Heart left ventricle (tissue), 16 donors: ENCODE measurements around the gene C2orf76. TPM values are rescaled to one million over a fixed set of nuclear protein-coding genes. Genes with fewer than 3 reads are reported as not detected.

Source experiments
- ATAC-seq, 4 donors: fragments of 200-7000 bp; cut with Tn5 transposase; one replicate each; pipeline ENCODE4 v1.9.1; 2020 to 2022; ENCODE audit warnings: moderate library complexity in 4 of 4, mild to moderate bottlenecking in 3 of 4, moderate number of reproducible peaks in 1 of 4
- DNase-seq, 5 donors: peaks; one replicate each; pipeline ENCODE4 v3.0.0-alpha.2; 2020
- H3K27ac ChIP-seq, 12 donors: fragments of 200-600 bp; sonication (generic) in 4 of 12; one replicate each; pipeline versions ENCODE4 v1.5.0 to v1.8.0; 2016 to 2022; ENCODE audit warnings: mild to moderate bottlenecking in 2 of 12
- H3K27me3 ChIP-seq, 9 donors: fragments of 200-600 bp; sonication (generic) in 2 of 9; one replicate each; pipeline versions ENCODE4 v1.5.1 to v1.8.0; 2016 to 2022; ENCODE audit warnings: mild to moderate bottlenecking in 3 of 9
- H3K36me3 ChIP-seq, 9 donors: fragments of 200-600 bp; sonication (generic) in 2 of 9; one replicate each; pipeline versions ENCODE4 v1.5.0 to v1.8.0; 2018 to 2022; ENCODE audit warnings: mild to moderate bottlenecking in 2 of 9
- H3K4me1 ChIP-seq, 12 donors: fragments of 200-600 bp; sonication (generic) in 4 of 12; one replicate each; pipeline versions ENCODE4 v1.5.0 to v1.8.0; 2016 to 2022; ENCODE audit warnings: mild to moderate bottlenecking in 3 of 12
- H3K4me3 ChIP-seq, 12 donors: fragments of 200-600 bp; sonication (generic) in 4 of 12; one replicate each; pipeline versions ENCODE4 v1.5.0 to v1.8.0; 2017 to 2022; ENCODE audit warnings: mild to moderate bottlenecking in 9 of 12, moderate library complexity in 4 of 12
- H3K9me3 ChIP-seq, 12 donors: fragments of 200-600 bp; sonication (generic) in 4 of 12; one replicate each; pipeline versions ENCODE4 v1.5.0 to v1.8.0; 2016 to 2022; ENCODE audit warnings: mild to moderate bottlenecking in 1 of 12
- POLR2A ChIP-seq, 2 donors: fragments of 450-650 bp; IDR thresholded peaks; one replicate each; pipeline ENCODE4 v1.6.1; 2017; ENCODE audit warnings: antibody characterized with exemption in 2 of 2, mild to moderate bottlenecking in 2 of 2, moderate library complexity in 2 of 2
- WGBS, 4 donors: extraction: QIAGEN DNeasy Blood & Tissue Kit in 2 of 4; methylation state at CpG; one replicate each; pipeline versions ENCODE4 v1.1.5 to v1.1.7; 2013 to 2018; 5-methylcytosine and 5-hydroxymethylcytosine counted together
- intact Hi-C, 10 donors: fragments of 100-400 bp; cut with DNase I; formaldehyde crosslinking; loops; one replicate each; pipeline versions ENCODE4 v1.11.1 to v1.14.2; 2022
- polyA plus RNA-seq, 2 donors: library from polyadenylated mRNA; stranded (reverse); fragments of 200-250 nt; gene quantifications; one replicate each; pipeline ENCODE4 v1.2.3, GENCODE V29; 2013
- total RNA-seq, 9 donors: library from RNA; depleted of rRNA in 2 of 9; stranded (reverse); fragments of >200 nt in 2 of 9; fragmentation: NEBNext Ultra II Directional in 3 of 9; extraction: Animal tissue kit (Norgen Biotek cat#: 25700) in 3 of 9; gene quantifications; one replicate each; pipeline versions ENCODE4 v1.1.0 to v1.2.4, GENCODE V29; 2016 to 2023
- TF ChIP-seq, protein P1 (sequence below), 12 donors: fragments of 200-600 bp; sonication (generic) in 4 of 12; IDR thresholded peaks; one replicate each; pipeline versions ENCODE4 v1.5.0 to v1.8.0; 2018 to 2022; ENCODE audit warnings: antibody characterized with exemption in 12 of 12, mild to moderate bottlenecking in 5 of 12
- donor health status: ischemic (EF 13 %, LVEDD 7.1; RV severe dilation, severe dysfunction).
- donor health status: healthy with polysubstance abuse.
- donor health status: DM: no; HTN: yes; CAD: no.
- donor health status: DM: no; HTN: no; CAD: no.
- donor health status: ischemic (EF 25% LVEDD 6.9; RV normal size, moderate dysfunction).
- donor health status: ischemic (EF 25% LVEDD 5.7; RV mildly dilated, moderate dysfunction).
- donor health status: healthy.
- donor health status: DM: yes; HTN: yes; CAD: no.
- donor health status: ischemic (EF 35%, LVEDD 5.7; RV mildly dilated, moderate dysfunction).
- donor health status: nonischemic (EF 11% LVEDD 7.7; RV severe dilation, severe dysfunction).
- donor health status: DM: yes; HTN: yes; CAD: no.
- donor health status: PGD.
- donor health status: ischemic (EF 29% LVEDD 5.4; RV normal size, mild dysfunction).
- donor health status: nonischemic (EF 23%, LVEDD 6.1; RV moderate dilation, normal function).

Gene C2orf76
- total and polyA plus RNA-seq, 11 donors: 1.7 to 13.8 (median 9.0) TPM

DNA sequence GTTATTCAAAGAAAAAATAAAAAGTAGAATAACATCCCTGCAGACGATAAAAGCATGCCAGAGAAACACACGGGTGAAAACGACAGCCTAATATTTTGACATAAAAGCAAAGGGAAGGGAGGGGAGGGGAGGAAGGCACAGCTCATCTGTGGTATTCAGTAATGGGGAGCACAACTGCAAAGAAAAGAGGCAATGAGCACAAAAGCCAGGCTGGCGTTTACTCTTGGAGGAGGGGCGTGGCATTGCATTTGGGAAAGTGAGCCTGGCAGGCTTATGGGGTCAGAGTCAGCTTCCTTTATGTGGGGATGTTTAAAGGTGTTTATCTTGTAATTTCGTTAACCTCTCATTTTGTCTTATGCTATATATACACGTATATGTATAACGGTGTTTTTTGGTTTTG, 89.8 kb downstream of the C2orf76 start:
- intact Hi-C loops: loop anchor here in 1 of 10 donors (1.0 kb wide), 1 partner anchor 23 kb away; no protein-coding TSS in a partner anchor

DNA sequence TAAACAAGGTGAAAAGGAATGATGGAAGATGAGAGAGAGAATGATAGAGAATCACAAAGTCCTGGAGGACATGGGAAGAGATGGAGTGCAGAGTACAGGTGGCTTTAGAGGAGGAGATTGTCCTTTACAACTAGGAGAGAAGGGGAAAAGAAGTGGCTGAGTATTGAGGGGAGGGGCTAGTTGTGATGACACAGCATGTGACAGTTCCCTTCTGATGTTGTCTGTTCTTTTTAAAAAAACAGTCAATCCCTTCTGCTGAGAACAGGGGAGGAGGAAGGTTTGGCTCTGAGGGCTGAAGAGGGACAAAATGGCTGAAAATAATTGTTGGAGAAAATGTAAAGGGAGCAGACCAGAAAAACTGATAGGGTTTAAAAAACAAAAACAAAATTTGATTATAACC, 99.0 kb downstream of the C2orf76 start:
- Histone ChIP-seq H3K4me1 (peaks cover 0 to 17% (median 0%) of the 10 kb centered on the region in 12 donors), H3K9me3 (peaks cover 0 to 16% (median 0%) of the 10 kb centered on the region in 12 donors), H3K27me3 (no peaks in the 10 kb centered on the region), H3K4me3 (no peak overlapping the region), H3K27ac (no peak overlapping the region), H3K36me3 (peaks cover 0 to 5% (median 0%) of the 10 kb centered on the region in 9 donors)
- DNase-seq (no peak), ATAC-seq (no peak)
- TF ChIP-seq, protein P1, sequence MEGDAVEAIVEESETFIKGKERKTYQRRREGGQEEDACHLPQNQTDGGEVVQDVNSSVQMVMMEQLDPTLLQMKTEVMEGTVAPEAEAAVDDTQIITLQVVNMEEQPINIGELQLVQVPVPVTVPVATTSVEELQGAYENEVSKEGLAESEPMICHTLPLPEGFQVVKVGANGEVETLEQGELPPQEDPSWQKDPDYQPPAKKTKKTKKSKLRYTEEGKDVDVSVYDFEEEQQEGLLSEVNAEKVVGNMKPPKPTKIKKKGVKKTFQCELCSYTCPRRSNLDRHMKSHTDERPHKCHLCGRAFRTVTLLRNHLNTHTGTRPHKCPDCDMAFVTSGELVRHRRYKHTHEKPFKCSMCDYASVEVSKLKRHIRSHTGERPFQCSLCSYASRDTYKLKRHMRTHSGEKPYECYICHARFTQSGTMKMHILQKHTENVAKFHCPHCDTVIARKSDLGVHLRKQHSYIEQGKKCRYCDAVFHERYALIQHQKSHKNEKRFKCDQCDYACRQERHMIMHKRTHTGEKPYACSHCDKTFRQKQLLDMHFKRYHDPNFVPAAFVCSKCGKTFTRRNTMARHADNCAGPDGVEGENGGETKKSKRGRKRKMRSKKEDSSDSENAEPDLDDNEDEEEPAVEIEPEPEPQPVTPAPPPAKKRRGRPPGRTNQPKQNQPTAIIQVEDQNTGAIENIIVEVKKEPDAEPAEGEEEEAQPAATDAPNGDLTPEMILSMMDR (IDR thresholded peaks at IDR 0.05): no peak
- no peak for TF ChIP-seq POLR2A (IDR thresholded peaks at IDR 0.05)
- intact Hi-C loops: loop anchor here in 5 of 10 donors (5.0 to 10.0 kb wide), 3 partner anchors 45 to 255 kb away; partner anchors contain the start of gene STEAP3 (in 1 of the 5)

More for the DNA sequence above, 89.8 kb downstream of the C2orf76 start:
- no peak for DNase-seq
- Histone ChIP-seq H3K27ac (no peak overlapping the region), H3K36me3 (no peaks in the 10 kb centered on the region), H3K4me1 (peaks cover 0 to 4% (median 0%) of the 10 kb centered on the region in 12 donors), H3K4me3 (no peak overlapping the region), H3K27me3 (no peaks in the 10 kb centered on the region), H3K9me3 (no peaks in the 10 kb centered on the region)
- no peak for ATAC-seq
- TF ChIP-seq POLR2A (IDR thresholded peaks at IDR 0.05): no peak
- WGBS, 4 donors: 74 to 84% (median 78%) methylated on average over 8 of the region's 8 CpGs

DNA sequence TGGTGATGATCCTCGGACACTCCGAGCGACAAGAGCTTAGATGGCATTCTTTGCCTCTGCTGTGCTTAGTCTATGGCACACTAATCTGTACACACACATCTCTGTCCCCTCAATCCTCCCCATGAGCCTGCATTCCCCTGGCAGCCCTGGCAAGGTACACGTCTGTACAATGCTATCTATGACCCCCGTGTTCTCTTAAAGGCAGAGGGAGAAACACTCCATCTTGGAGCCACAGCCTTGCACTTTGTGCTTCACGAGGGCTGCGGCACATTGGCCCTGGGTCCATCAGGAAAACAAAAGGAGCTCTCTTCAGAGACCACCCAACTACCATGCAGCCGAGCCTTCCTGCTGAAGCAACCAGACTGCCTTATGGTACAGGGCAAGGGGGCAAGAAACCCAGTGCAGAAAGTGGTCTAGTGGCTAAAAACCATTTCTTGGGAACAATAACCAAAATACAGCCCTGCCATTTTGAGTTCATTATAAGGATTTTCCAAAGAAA, 100.5 kb downstream of the C2orf76 start:
- Histone ChIP-seq H3K36me3 (peaks cover 0 to 5% (median 0%) of the 10 kb centered on the region in 9 donors), H3K9me3 (peaks cover 0 to 16% (median 0%) of the 10 kb centered on the region in 12 donors), H3K4me1 (peaks cover 0 to 17% (median 0%) of the 10 kb centered on the region in 12 donors), H3K4me3 (no peak overlapping the region), H3K27me3 (no peaks in the 10 kb centered on the region), H3K27ac (no peak overlapping the region)
- DNase-seq (no peak), ATAC-seq (no peak)
- TF ChIP-seq, protein P1 (IDR thresholded peaks at IDR 0.05): no peak
- no peak for TF ChIP-seq POLR2A (IDR thresholded peaks at IDR 0.05)
- intact Hi-C loops: loop anchor here in 5 of 10 donors (5.0 to 10.0 kb wide), 3 partner anchors 44 to 254 kb away; partner anchors contain the start of gene STEAP3 (in 1 of the 5)
- WGBS, 4 donors: 92 to 97% (median 95%) methylated on average over 8 of the region's 8 CpGs

DNA sequence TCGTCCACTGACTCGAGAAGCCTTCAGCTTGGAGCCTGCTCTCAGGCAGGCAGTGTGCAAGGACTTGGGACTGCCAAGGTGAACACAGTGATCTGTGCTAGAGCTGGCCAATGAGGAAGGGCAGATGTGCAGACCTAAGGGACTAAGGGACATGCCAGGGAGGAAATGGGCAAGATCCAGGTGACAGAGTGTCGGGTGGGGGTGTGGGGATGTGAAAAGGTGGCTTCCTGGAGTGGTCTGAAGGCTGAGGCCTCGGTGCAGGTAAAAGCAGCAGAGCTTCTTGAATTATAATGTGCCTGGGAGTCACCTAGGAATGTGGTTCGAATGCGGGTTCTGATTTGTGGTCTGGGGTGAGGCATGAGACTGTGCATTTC, 101.0 kb downstream of the C2orf76 start:
- TF ChIP-seq POLR2A (IDR thresholded peaks at IDR 0.05): no peak
- TF ChIP-seq, protein P1 (IDR thresholded peaks at IDR 0.05): no peak

More for the DNA sequence above, 101.0 kb downstream of the C2orf76 start:
- WGBS, 4 donors: 92 to 95% (median 92%) methylated on average over 6 of the region's 6 CpGs
- Histone ChIP-seq H3K27ac (no peak overlapping the region), H3K27me3 (no peaks in the 10 kb centered on the region), H3K36me3 (peaks cover 0 to 5% (median 0%) of the 10 kb centered on the region in 9 donors), H3K4me3 (no peak overlapping the region), H3K9me3 (peaks cover 0 to 13% (median 0%) of the 10 kb centered on the region in 12 donors), H3K4me1 (peaks cover 0 to 17% (median 0%) of the 10 kb centered on the region in 12 donors)
- ATAC-seq: no peak
- no peak for DNase-seq
- intact Hi-C loops: loop anchor here in 6 of 10 donors (1.0 to 10.0 kb wide), 4 partner anchors 43 to 254 kb away; partner anchors contain the start of gene STEAP3 (in 1 of the 6)
